CD8-positive, alpha-beta memory T cell (primary cell): ENCODE data around the gene TMOD3. TPM values are rescaled to one million over a fixed set of nuclear protein-coding genes. Genes with fewer than 3 reads are reported as not detected.
A peak's percentile ranks its signal among the peaks of the same experiment; 100 is the strongest.

Source experiments
- CTCF ChIA-PET: fragments of 350-600 bp; sonication (Branson Sonifier 250); formaldehyde crosslinking; loops from one replicate; lab custom pipeline; 2021; ENCODE audit warnings: antibody characterized with exemption; lab: Charles Lee
- POLR2A ChIA-PET: fragments of 350-600 bp; sonication (Branson Sonifier 250); formaldehyde crosslinking; loops from one replicate; lab custom pipeline; 2021; ENCODE audit warnings: antibody characterized with exemption; lab: Charles Lee
- DNase-seq, 5 donors: peaks; one replicate each; pipeline versions ENCODE4 v3.0.0 to v3.0.0-alpha.2; 2020 to 2022; ENCODE audit warnings: mixed read lengths in 1 of 5
- H3K27ac ChIP-seq: one replicate; pipeline ENCODE4 v1.7.0; 2013; ENCODE audit warnings: low read depth, mild to moderate bottlenecking, low read length, moderate library complexity
- H3K27me3 ChIP-seq: 2 replicates; pipeline ENCODE4 v1.7.0; 2013; ENCODE audit warnings: low read length, mild to moderate bottlenecking; ENCODE audit not compliant: insufficient read depth, poor library complexity, severe bottlenecking
- H3K36me3 ChIP-seq: 2 replicates; pipeline ENCODE4 v1.7.0; 2013; ENCODE audit warnings: mild to moderate bottlenecking, low read length, moderate library complexity; ENCODE audit not compliant: insufficient read depth
- H3K4me1 ChIP-seq: 2 replicates; pipeline ENCODE4 v1.7.0; 2013; ENCODE audit warnings: mild to moderate bottlenecking, low read length, moderate library complexity; ENCODE audit not compliant: insufficient read depth
- H3K4me3 ChIP-seq: 2 replicates; pipeline ENCODE4 v1.7.0; 2013; ENCODE audit warnings: mild to moderate bottlenecking, low read length
- H3K9me3 ChIP-seq: 2 replicates; pipeline ENCODE4 v1.7.0; 2013; ENCODE audit warnings: mild to moderate bottlenecking, low read length
- H3K27ac Mint-ChIP-seq, 8 donors: one replicate each; pipeline ENCODE4 v1.8.0; 2020 to 2021; ENCODE audit warnings: mixed read lengths in 8 of 8, mild to moderate bottlenecking in 6 of 8, inconsistent platforms in 3 of 8, moderate library complexity in 3 of 8
- H3K27me3 Mint-ChIP-seq, 2 donors: one replicate each; pipeline ENCODE4 v1.8.0; 2020 to 2021; ENCODE audit warnings: mixed read lengths in 2 of 2, mild to moderate bottlenecking in 1 of 2, moderate library complexity in 1 of 2
- H3K36me3 Mint-ChIP-seq, 3 donors: one replicate each; pipeline ENCODE4 v1.8.0; 2020 to 2021; ENCODE audit warnings: mixed read lengths in 3 of 3, inconsistent platforms in 1 of 3, mild to moderate bottlenecking in 1 of 3
- H3K4me1 Mint-ChIP-seq, 3 donors: one replicate each; pipeline ENCODE4 v1.8.0; 2020 to 2021; ENCODE audit warnings: mixed read lengths in 3 of 3, inconsistent platforms in 1 of 3, mild to moderate bottlenecking in 1 of 3
- H3K4me3 Mint-ChIP-seq, 7 donors: one replicate each; pipeline ENCODE4 v1.8.0; 2020 to 2021; ENCODE audit warnings: mixed read lengths in 7 of 7, mild to moderate bottlenecking in 6 of 7, moderate library complexity in 4 of 7, inconsistent platforms in 2 of 7
- H3K9me3 Mint-ChIP-seq, 5 donors: one replicate each; pipeline ENCODE4 v1.8.0; 2020 to 2022; ENCODE audit warnings: mixed read lengths in 5 of 5, mild to moderate bottlenecking in 3 of 5, moderate library complexity in 2 of 5, inconsistent platforms in 1 of 5
- polyA plus RNA-seq: library from polyadenylated mRNA; unstranded; fragments of 300-500 nt; fragmentation: Illumina TruSeq; gene quantifications from one replicate; pipeline ENCODE4 v1.2.3, GENCODE V29; 2021
- total RNA-seq, 2 experiments: library from RNA; stranded (reverse); gene quantifications; one replicate each; pipeline ENCODE4 v1.2.3, GENCODE V29; 2021

TMOD3 gene
- total and polyA plus RNA-seq, 3 experiments from 2014 or later: 34.0 to 54.0 (median 52.6) TPM

- Mint-ChIP-seq H3K4me3 (no peak overlapping the region), H3K36me3 (peaks cover 0 to 8% (median 5%) of the 10 kb centered on the region in 3 donors), H3K4me1 (peaks cover 54 to 88% (median 78%) of the 10 kb centered on the region in 3 donors), H3K27me3 (no peaks in the 10 kb centered on the region), H3K27ac (peak overlapping the region in 6 of 8 donors; percentile 9 to 77 (median 66)), H3K9me3 (no peaks in the 10 kb centered on the region)
- no peak overlapping the region for H3K4me3 ChIP-seq
- H3K27me3 ChIP-seq: no peaks in the 10 kb centered on the region
- H3K36me3 ChIP-seq: no peaks in the 10 kb centered on the region
- CTCF ChIA-PET: no interaction called here
- H3K4me1 ChIP-seq: no peaks in the 10 kb centered on the region
- POLR2A ChIA-PET: no interaction called here
- no peaks in the 10 kb centered on the region for H3K9me3 ChIP-seq
- no peak for DNase-seq
- H3K27ac ChIP-seq: no peak overlapping the region
Measured at GRCh38 chr15:51855612-51856011, 26.2 kb downstream of the TMOD3 start.

- Histone ChIP-seq H3K27ac (no peak overlapping the region), H3K36me3 (no peaks in the 10 kb centered on the region), H3K4me1 (peaks cover 12% of the 10 kb centered on the region), H3K4me3 (no peak overlapping the region), H3K27me3 (no peaks in the 10 kb centered on the region), H3K9me3 (no peaks in the 10 kb centered on the region)
- no peaks in the 10 kb centered on the region for H3K9me3 Mint-ChIP-seq
- H3K36me3 Mint-ChIP-seq: peaks cover 0 to 11% (median 5%) of the 10 kb centered on the region in 3 donors
- ChIA-PET CTCF (interaction anchor here (1.2 kb wide), 1 partner anchor 11 kb away, joined by 3 read pairs; no protein-coding TSS in a partner anchor), POLR2A (no interaction called here)
- no peaks in the 10 kb centered on the region for H3K27me3 Mint-ChIP-seq
- peaks cover 55 to 88% (median 81%) of the 10 kb centered on the region in 3 donors for H3K4me1 Mint-ChIP-seq
- no peak overlapping the region for H3K4me3 Mint-ChIP-seq
- no peak for DNase-seq
- H3K27ac Mint-ChIP-seq: peak overlapping the region in 4 of 8 donors; percentile 1 to 45 (median 6)
Measured at GRCh38 chr15:51856714-51857380, 27.4 kb downstream of the TMOD3 start.

GRCh38 chr15:51861557-51862359 lies 32.3 kb downstream of the TMOD3 start:
- Mint-ChIP-seq H3K9me3 (no peaks in the 10 kb centered on the region), H3K27ac (peak overlapping the region; percentile 60 to 91 (median 87)), H3K36me3 (peaks cover 2 to 40% (median 16%) of the 10 kb centered on the region in 3 donors), H3K4me3 (peak overlapping the region; percentile 51 to 80 (median 73)), H3K4me1 (peaks cover 45 to 75% (median 70%) of the 10 kb centered on the region in 3 donors), H3K27me3 (no peaks in the 10 kb centered on the region)
- peak; percentile 42 to 77 (median 65) for DNase-seq
- peaks cover 19% of the 10 kb centered on the region for H3K36me3 ChIP-seq
- ChIA-PET POLR2A (interaction anchor here (0.6 to 0.7 kb wide), 3 partner anchors 27 to 713 kb away, joined by 4 to 10 read pairs (median 9); no protein-coding TSS in a partner anchor), CTCF (interaction anchor here (0.7 to 1.5 kb wide), 2 partner anchors 26 to 32 kb away, joined by 3 to 6 read pairs; partner anchors contain the start of gene TMOD3)
- no peaks in the 10 kb centered on the region for H3K27me3 ChIP-seq
- no peak overlapping the region for H3K4me3 ChIP-seq
- no peaks in the 10 kb centered on the region for H3K9me3 ChIP-seq
- peaks cover 12% of the 10 kb centered on the region for H3K4me1 ChIP-seq
- no peak overlapping the region for H3K27ac ChIP-seq

- Histone ChIP-seq H3K4me3 (no peak overlapping the region), H3K27ac (no peak overlapping the region), H3K36me3 (peaks cover 22% of the 10 kb centered on the region), H3K9me3 (no peaks in the 10 kb centered on the region), H3K27me3 (no peaks in the 10 kb centered on the region), H3K4me1 (peaks cover 12% of the 10 kb centered on the region)
- ChIA-PET CTCF (no interaction called here), POLR2A (no interaction called here)
- Mint-ChIP-seq H3K27me3 (no peaks in the 10 kb centered on the region), H3K27ac (peak overlapping the region in 6 of 8 donors; percentile 24 to 91 (median 75)), H3K4me1 (peaks cover 45 to 70% (median 68%) of the 10 kb centered on the region in 3 donors), H3K4me3 (no peak overlapping the region), H3K9me3 (no peaks in the 10 kb centered on the region), H3K36me3 (peaks cover 5 to 52% (median 17%) of the 10 kb centered on the region in 3 donors)
- no peak for DNase-seq
Measured at GRCh38 chr15:51863131-51863530, 33.7 kb downstream of the TMOD3 start.

- no peak overlapping the region for H3K4me3 ChIP-seq
- CTCF ChIA-PET: interaction anchor here (1.3 kb wide), 1 partner anchor 25 kb away, joined by 4 read pairs; no protein-coding TSS in a partner anchor
- peaks cover 12% of the 10 kb centered on the region for H3K4me1 ChIP-seq
- peaks cover 42 to 67% (median 57%) of the 10 kb centered on the region in 3 donors for H3K4me1 Mint-ChIP-seq
- H3K9me3 ChIP-seq: no peaks in the 10 kb centered on the region
- H3K27me3 ChIP-seq: no peaks in the 10 kb centered on the region
- H3K27me3 Mint-ChIP-seq: no peaks in the 10 kb centered on the region
- peaks cover 12 to 60% (median 19%) of the 10 kb centered on the region in 3 donors for H3K36me3 Mint-ChIP-seq
- peak overlapping the region in 6 of 8 donors; percentile 24 to 75 (median 60) for H3K27ac Mint-ChIP-seq
- no peak overlapping the region for H3K4me3 Mint-ChIP-seq
- H3K27ac ChIP-seq: no peak overlapping the region
- POLR2A ChIA-PET: no interaction called here
- DNase-seq: no peak
- H3K36me3 ChIP-seq: peaks cover 30% of the 10 kb centered on the region
- H3K9me3 Mint-ChIP-seq: no peaks in the 10 kb centered on the region
Measured at GRCh38 chr15:51864408-51865056, 35.1 kb downstream of the TMOD3 start.

GRCh38 chr15:51865317-51865716 lies 35.9 kb downstream of the TMOD3 start:
- H3K27ac Mint-ChIP-seq: peak overlapping the region in 1 of 8 donors; percentile 38
- no peak overlapping the region for H3K4me3 Mint-ChIP-seq
- no peaks in the 10 kb centered on the region for H3K9me3 ChIP-seq
- no peak for DNase-seq
- ChIA-PET POLR2A (no interaction called here), CTCF (interaction anchor here (1.3 kb wide), 1 partner anchor 24 kb away, joined by 4 read pairs; no protein-coding TSS in a partner anchor)
- peaks cover 12% of the 10 kb centered on the region for H3K4me1 ChIP-seq
- no peak overlapping the region for H3K27ac ChIP-seq
- peaks cover 16 to 63% (median 22%) of the 10 kb centered on the region in 3 donors for H3K36me3 Mint-ChIP-seq
- H3K27me3 ChIP-seq: no peaks in the 10 kb centered on the region
- H3K27me3 Mint-ChIP-seq: no peaks in the 10 kb centered on the region
- peaks cover 30% of the 10 kb centered on the region for H3K36me3 ChIP-seq
- H3K4me3 ChIP-seq: no peak overlapping the region
- no peaks in the 10 kb centered on the region for H3K9me3 Mint-ChIP-seq
- peaks cover 35 to 59% (median 49%) of the 10 kb centered on the region in 3 donors for H3K4me1 Mint-ChIP-seq

- no peaks in the 10 kb centered on the region for H3K27me3 ChIP-seq
- H3K27ac ChIP-seq: no peak overlapping the region
- Mint-ChIP-seq H3K4me1 (peaks cover 30 to 52% (median 43%) of the 10 kb centered on the region in 3 donors), H3K36me3 (peaks cover 16 to 71% (median 24%) of the 10 kb centered on the region in 3 donors), H3K27me3 (no peaks in the 10 kb centered on the region), H3K27ac (peak overlapping the region in 2 of 8 donors; percentile 52 to 83), H3K9me3 (no peaks in the 10 kb centered on the region), H3K4me3 (no peak overlapping the region)
- no peak overlapping the region for H3K4me3 ChIP-seq
- peaks cover 30% of the 10 kb centered on the region for H3K36me3 ChIP-seq
- CTCF ChIA-PET: interaction anchor here (1.3 kb wide), 1 partner anchor 23 kb away, joined by 4 read pairs; no protein-coding TSS in a partner anchor
- no peak for DNase-seq
- peaks cover 8% of the 10 kb centered on the region for H3K4me1 ChIP-seq
- H3K9me3 ChIP-seq: no peaks in the 10 kb centered on the region
- POLR2A ChIA-PET: no interaction called here
Measured at GRCh38 chr15:51866161-51866560, 36.7 kb downstream of the TMOD3 start.
